HG03354 (cell line): ENCODE results near the gene CTSA.
A peak's percentile ranks its signal among the peaks of the same experiment; 100 is the strongest.
"Not testable (repeated sequence)": the region's sequence is repeated elsewhere in the genome, so short reads cannot be mapped to it uniquely, and the experiment has no call there.

Source experiments
- ATAC-seq: cut with Tn5 transposase; IDR thresholded peaks from one replicate; pipeline ENCODE4 v1.9.1; 2021; ENCODE audit warnings: mild to moderate bottlenecking; ENCODE audit not compliant: unreplicated experiment, poor library complexity, severe bottlenecking

The CTSA gene

DNA sequence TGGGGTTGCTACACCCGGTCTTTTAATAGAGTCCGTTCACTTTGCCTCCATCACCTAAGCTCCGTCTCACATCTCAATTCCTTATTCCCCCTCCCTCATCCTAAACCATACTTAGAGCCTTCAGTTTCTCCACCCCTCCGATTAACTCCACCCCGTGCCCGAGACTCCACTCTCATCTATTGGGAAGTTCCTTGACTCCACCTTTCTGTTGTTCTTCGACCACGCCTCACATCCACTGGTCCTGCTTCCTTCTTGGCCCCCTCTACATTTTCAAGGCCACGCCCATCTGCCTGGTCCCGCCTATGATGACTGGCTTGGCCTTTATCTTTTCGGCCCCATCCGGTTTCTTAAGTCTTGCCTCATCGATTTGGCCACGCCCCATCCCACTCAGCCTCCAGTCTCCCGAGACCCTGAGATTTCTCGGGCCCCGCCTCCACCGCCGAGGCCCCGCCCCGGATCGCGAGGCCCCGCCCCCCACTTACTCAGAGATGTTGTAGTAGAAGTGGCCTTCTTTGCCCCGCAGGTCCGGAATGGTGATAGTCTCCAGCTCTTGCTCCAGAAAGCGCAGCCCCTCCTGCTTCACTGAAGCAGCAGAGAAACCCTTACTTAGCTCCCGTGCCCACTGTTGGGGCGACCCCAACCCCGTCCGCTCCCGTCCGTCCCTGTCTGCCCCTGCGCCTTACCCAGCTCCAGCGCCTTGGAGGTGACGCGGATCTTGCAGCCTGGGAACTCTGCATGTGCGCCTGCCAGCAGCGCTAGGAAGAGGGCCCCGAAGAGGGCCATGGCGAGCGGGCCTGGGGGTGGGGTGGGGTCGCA, 19.7 kb downstream of the CTSA start:
- ATAC-seq: peak; percentile 93

DNA sequence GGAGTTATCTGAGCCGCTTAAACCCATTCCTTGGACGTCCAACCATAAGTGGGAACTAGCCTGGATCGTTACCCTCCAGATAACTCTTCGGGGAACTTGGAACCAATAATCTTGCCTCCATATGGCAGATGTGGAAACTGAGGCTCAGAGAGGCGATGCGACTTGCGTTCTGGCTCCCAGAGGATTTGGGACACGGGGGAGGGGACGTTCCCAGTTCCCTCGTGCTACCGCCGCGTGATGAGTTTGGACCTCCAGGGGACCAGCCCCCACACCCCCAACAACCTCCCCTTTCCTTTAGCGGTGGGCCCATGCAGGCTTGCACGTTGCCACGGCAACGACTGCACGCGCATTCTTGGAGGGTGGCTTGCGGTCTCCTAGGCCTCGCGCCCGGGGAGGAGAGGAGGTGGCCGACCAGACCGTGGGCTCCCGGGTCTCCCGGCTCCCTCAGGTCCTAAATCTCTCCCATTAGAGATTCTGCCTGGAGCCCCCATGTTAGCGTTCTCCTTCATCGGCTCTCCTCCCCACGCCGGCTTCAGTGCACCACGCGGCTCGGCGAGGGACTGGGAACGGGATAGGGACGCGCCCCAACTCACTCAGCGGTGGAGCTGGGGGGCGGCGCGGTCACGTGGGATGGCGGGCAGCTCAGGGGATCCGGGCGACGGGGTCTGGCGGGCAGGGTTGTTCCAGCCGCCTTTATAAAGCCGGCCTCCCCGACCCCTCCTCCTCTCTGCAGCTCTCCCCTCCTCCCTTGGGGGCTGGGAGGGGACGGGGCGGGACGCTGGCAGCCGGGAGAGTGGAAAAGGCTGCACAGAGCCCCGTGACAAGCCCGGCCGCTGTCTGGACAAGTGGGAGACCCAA, 20.6 kb downstream of the CTSA start, which contains the start of gene PLTP:
Gene PLTP, minus strand, starts transcription at position 670 of the 858 bp plus-strand sequence. CDS start 703 bp downstream, outside the sequence.
- no peak for ATAC-seq

DNA sequence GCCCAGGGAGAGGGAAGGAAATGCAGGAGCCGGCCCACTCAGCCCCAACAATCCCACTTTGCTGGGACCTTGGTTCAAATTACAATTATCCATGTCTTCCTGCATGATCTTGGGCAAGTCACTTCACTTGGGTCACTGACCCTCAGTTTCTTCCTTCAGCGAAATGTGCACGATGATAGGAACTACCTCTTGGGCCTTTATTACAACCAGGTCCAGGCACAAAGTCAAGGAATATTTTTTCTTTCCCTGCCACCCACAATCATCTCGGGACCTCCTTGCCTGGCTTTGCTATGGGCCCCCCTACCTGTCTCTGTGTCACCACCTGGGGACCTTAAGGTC, 21.2 kb downstream of the CTSA start:
- ATAC-seq: no peak

DNA sequence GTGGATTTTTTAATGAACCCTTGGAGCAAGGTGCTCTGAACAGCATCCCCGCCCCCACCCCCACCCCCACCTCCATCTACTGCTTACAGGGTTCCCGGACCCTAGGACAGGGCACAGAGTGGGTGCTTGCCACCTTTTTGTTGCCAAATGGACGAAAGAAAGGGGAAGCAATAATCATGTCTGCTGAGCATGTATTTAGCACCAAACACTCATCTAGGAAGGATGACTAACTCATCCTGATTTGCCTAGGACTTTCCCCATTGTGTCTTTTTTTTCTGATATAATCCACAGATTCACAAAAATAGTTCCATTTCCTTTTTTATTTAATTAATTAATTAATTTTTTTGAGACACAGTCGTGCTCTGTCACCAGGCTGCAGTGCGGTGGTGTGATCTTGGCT, 22.0 kb downstream of the CTSA start:
- ATAC-seq: no peak

DNA sequence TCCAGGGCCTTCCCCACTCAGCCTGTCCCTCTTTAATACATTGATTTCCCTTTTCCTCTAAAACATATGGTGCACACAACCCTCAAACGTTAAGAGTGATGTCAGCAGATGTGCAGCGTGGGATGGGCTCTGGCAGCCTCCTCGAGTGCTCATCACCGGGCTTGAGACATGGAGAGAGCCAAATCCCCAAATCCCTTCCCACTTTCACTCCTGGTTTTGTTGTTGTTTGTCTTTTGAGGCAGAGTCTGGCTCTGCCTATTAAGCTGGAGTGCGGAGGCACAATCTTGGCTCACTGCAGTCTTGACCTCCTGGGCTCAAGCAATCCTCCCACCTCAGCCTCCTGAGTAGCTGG, 26.6 kb downstream of the CTSA start:
- no peak for ATAC-seq

GRCh38 chr20:45918182-45918737, 27.1 kb downstream of the CTSA start:
- no peak for ATAC-seq

- no peak for ATAC-seq
Measured at GRCh38 chr20:45918779-45919537, 27.8 kb downstream of the CTSA start.

DNA sequence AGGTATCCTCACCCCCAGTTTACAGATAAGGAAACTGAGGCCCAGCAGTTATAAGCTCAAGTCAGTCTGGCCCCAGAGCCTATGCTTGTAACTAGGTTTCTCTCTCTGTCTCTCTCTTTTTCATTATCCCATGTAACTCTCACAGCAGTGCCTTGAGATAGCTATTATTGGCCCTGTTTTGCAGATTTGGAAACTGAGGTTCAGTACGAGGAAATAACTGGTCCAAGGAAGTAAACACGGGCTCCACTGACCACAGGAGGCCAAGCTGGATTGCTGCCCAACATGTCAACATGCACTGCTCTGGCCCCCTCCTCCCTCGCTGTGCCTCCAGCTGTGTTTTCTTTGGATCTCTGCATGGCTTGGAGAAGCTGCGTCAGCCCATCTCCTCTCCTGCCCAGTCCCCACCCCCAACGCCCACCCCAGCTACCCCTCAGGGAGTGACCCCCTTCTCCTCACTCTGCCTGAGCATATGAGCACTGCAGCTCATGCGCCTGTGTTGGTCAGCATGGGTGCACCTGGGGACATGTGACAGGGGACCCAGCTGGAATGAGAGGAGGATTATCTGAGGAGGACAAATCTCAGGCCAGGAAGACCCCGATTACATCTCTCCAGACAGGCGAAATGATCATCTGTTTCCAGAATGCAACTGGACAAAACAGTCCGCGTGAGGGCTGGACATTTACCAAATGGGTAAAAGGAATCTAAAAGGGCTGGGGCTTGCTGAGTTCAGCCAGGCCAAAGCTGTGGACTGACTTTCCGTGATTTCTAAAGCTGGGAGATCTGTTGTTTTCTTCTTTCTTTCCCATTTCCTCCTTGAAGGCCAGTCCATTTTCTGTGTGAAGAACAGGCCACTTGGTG, 28.6 kb downstream of the CTSA start:
- no peak for ATAC-seq

- ATAC-seq: no peak
Measured at GRCh38 chr20:45920462-45921336, 29.6 kb downstream of the CTSA start.

- ATAC-seq: no peak
Measured at GRCh38 chr20:45921337-45922189, 30.4 kb downstream of the CTSA start.

DNA sequence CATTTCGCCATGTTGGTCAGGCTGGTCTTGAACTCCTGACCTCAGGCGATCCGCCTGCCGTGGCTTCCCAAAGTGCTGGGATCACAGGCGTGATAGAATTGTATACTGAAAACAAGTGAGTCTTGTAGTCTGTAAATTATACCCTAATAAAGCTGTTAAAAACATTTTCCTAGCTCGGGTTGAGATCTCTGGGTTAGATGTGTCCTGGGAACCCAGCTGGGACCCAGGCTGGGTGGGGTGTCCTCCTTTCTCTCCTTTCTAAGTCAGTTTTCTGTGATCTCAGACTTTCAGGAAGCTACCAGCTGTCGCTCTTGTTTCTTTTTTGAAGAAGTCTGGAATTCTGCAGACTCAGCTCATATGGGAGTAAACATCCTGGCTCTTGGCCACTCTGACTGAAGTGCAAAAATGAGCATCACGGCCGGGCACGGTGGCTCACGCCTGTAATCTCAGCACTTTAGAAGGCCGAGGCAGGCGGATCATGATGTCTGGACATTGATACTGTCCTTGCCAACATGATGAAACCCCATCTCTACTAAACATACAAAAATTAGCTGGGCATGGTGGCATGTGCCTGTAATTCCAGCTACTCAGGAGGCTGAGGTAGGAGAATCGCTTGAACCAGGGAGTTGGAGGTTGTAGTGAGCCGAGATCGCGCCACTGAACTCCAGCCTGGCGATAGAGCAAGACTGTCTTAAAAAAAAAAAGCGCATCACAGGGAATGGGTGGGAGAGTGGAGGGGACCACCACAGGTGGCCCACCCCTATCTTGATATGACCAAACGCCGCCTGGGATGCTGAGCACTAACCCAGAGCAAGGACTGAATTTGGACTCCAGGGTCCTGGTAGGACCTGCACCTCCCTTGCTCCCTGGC, 33.5 kb downstream of the CTSA start:
- no peak for ATAC-seq

- ATAC-seq: no peak
Measured at GRCh38 chr20:45925821-45926506, 34.8 kb downstream of the CTSA start.

DNA sequence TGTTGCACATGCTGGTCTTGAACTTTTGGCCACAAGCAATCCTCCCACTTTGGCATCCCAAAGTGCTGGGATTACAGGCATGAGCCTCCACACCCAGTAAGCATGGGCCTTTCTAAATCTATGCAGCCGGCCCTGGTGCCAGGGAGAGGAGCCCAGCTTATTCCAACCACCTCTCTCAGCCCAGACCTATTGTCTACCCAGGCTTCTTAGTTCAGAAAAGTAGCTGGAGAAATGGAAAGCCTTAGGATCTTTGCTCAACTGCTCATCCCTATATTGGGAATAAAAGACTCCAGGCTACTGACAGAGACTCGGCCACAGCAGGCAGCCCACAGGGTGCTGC, 35.6 kb downstream of the CTSA start:
- no peak for ATAC-seq

- ATAC-seq: no peak
Measured at GRCh38 chr20:45927071-45927878, 36.1 kb downstream of the CTSA start.

DNA sequence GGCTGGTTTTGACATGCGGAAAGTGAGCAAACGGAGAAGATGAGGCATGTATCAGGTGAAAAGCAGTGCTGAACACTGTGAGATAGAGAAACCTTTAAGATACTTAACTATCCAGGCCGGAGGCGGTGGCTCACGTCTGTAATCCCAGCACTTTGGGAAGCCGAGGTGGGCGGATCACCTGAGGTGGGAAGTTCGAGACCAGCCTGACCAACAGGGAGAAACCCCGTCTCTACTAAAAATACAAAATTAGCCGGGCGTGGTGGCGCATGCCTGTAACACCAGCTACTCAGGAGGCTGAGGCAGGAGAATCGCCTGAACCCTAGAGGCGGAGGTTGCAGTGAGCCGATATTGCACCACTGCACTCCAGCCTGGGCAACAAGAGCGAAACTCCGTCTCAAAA, 40.5 kb downstream of the CTSA start:
- ATAC-seq: not testable (repeated sequence)
